Measurements from ENCODE around the gene DAAM1.

Gene DAAM1

DNA sequence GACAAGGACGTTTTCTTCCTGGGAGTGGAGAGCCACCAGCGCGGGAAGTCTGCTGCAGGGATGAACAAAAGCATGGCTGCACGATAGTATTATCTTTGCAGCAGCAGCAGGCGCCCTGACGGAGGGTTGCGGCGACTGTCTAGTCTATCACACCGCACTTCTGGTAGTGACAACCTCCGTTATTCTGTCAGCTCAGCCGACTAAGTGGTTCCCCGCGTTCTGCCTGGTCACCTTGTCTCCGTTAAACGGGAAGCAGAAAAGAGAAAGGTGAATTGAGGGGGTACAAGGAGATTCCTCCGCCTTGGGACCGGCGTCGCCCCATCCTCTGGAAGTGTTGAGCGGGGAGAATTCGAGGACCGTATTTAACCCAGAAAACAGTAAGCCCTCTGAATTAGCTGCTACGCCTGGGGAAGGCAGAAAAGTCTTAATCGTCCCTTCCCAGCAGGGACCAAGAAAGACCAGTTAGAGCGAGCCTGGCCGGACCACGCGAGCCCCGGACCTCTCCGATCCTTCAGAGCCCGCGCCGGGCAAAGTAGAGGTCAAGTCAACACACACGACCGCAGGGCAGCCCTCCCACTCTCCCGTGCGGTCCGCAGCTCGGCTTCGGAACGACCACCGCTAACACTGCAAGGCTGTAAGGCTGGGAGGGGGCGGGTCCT, 536 bp upstream of the DAAM1 start:
- DNase-seq: peak; percentile 91

GRCh38 chr14:59189091-59189785, 771 bp downstream of the DAAM1 start:
- peak; percentile 35 for DNase-seq

- DNase-seq: peak; percentile 95
Observed at GRCh38 chr14:59189786-59190368, 1.4 kb downstream of the DAAM1 start.

DNA sequence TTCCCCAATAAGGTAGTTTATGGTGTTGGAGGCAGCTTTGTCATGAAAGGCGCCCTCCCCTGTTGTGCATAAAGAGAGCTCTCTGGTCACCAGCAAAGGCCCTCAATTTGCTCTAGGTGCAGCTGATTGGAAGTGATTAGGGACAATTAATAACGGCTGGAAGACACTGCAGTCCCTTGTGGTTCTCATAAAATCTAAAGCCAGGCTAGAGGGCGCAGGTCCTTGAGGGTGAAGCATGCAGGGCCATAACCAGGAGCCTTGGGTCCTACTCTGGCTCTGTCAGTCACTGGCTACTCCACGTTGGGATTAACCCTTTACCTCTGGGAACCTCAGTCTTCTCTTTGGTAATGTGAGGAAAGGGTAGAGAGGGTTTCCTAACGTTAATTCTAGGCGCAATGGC, 1.9 kb downstream of the DAAM1 start:
- DNase-seq: peak; percentile 61

DNA sequence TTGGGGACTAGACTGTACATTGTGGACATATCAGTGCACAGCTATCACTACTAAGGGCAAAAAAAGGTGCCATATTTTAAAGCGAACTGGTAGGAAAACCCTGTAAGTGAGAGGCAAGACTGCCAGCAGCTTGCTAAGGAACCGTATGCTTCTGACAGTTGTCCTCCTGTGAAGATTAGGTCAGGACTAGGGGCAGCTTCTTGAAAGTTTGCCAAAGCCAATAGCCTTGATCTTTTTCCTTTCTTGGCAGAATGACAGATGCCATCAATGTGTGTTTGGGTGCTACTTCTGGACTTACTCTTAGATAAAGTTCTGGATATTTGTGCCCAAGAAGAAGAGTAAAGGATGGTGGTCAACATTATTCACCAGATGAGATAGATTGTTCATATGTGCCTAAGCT, 7.4 kb downstream of the DAAM1 start:
- peak; percentile 54 for DNase-seq

- no peak for DNase-seq
Observed at GRCh38 chr14:59197695-59198262, 9.3 kb downstream of the DAAM1 start.

GRCh38 chr14:59199205-59199604, 10.7 kb downstream of the DAAM1 start:
- no peak for DNase-seq

GRCh38 chr14:59199614-59200013, 11.1 kb downstream of the DAAM1 start:
- no peak for DNase-seq

- peak; percentile 59 for DNase-seq
Observed at GRCh38 chr14:59200195-59200594, 11.7 kb downstream of the DAAM1 start.

- no peak for DNase-seq
Observed at GRCh38 chr14:59202031-59202430, 13.6 kb downstream of the DAAM1 start.

DNA sequence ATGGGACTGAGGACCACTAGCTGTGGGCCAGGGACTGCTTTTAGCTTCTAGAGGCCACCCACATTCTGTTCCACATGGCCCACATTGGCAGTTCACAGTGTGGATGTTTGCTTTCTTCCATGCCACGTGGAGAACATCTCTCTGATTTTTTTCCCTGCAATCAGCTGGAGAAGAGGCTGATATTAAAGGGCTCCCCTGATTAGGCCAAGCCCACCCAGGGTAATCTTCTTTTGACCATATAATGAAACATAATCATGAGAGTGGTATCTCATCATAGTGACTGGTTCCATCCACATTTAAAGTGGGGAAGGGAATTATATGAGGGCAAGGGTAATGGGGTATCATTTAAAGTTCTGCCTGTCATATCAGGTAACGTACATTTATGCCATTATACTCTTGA, 15.8 kb downstream of the DAAM1 start:
- DNase-seq: no peak

GRCh38 chr14:59206892-59207291, 18.4 kb downstream of the DAAM1 start:
- DNase-seq: no peak

DNA sequence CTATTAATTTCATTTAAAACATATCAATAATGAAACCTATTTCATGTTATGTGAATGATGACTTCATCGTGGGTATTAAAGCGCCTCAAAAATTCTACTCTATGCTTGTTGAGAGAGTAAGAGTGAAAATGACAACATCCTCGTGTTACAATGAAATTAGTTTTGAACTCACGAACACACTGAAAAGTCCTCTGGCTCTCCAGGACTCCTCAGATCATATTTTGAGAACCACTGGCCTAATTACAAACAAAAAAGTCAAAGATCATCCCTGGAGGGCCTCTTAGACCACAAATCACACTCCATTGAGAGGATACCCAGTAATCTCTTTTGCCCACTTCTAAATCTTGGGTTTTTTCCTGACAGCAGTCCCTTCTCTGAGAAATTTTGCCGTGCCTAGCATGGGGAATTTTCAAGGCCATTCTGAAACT, 19.1 kb downstream of the DAAM1 start:
- DNase-seq: no peak

GRCh38 chr14:59208224-59208814, 19.9 kb downstream of the DAAM1 start:
- DNase-seq: no peak

GRCh38 chr14:59208954-59209353, 20.5 kb downstream of the DAAM1 start:
- no peak for DNase-seq

DNA sequence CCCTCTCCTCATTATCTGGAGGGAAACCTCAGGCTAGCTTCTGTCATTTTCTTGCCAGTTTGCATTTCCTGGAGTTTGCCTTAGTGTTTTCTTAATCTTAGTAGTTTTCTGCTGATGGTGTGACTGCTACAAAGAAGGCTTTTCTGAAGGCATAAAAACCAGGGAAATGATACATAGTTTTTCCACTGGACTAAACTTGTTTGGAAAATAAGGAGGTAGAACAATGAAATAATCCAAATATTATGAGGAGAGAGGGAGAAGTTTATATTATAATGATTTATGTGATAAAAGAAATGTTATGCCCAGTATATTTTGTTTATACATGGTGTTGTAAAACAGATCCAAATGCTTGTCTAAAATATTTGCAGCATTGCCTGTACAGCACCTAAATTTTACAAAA, 22.2 kb downstream of the DAAM1 start:
- DNase-seq: no peak

GRCh38 chr14:59213368-59214315, 25.2 kb downstream of the DAAM1 start:
- DNase-seq: no peak

DNA sequence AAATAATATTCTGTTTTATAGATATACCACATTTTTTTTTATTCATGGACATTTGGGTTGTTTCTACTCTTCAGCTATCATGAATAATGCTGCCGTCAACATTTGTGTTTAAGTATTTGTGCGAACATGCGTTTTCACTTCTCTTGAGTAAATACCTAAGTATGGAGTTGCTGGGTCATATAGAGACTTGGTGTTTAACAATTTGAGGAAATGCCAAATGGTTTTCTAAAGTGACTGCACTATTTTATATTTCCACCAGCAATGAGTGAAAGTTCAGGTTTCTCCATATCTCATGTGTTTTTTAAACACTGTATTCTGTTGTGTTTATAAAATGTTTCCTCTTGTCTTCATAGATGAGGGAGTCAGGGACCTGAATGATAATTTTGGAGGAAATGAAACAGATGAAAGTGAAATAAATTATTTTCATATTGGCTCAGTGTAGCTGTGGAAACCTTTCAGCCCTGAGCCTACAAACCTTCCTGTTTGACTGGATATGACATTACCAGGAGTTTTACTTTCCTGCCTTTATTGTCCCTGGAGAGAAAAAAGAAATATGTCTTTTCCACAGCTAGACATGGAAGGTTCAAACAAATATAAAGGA, 26.3 kb downstream of the DAAM1 start:
- DNase-seq: no peak

DNA sequence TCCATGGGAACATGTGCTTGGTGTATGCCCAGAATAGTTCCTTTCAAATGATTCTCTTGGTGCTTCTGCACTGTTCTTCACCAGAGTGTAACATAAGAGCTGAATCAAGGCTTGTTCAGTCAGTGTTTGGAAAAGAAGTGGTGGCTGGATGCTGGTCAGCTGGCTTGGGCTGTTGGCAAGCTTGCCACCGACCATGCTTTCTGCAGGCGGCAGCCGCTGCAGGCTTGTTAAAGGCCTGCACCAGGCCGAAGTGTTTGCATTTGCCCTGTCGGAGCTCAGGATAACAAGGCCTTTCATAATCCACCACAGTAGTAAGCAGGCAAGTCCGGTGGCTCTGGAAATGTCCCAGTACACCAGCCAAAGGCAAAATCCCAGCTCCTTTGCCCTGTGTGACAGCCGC, 26.9 kb downstream of the DAAM1 start:
- DNase-seq: no peak

- no peak for DNase-seq
Observed at GRCh38 chr14:59215757-59216156, 27.3 kb downstream of the DAAM1 start.

DNA sequence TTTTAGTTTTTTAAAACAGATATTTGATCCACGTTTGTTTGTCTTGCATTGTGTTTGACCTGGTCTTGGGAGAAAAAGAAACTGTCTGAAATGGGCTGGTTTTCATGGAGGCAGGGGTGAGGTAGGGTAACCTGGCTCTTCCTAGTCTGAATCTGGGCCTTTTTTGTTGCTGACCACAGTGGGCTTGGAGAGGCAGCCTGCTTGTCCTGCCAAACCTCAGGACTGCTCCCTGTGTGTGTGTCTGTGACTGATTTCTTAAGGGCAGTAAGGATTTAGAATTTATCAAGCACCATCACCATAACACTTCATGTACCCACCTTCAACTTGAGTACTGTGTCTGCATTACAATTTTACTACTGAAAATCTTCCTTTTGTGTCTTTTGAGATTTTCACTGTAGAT, 28.5 kb downstream of the DAAM1 start:
- DNase-seq: no peak

DNA sequence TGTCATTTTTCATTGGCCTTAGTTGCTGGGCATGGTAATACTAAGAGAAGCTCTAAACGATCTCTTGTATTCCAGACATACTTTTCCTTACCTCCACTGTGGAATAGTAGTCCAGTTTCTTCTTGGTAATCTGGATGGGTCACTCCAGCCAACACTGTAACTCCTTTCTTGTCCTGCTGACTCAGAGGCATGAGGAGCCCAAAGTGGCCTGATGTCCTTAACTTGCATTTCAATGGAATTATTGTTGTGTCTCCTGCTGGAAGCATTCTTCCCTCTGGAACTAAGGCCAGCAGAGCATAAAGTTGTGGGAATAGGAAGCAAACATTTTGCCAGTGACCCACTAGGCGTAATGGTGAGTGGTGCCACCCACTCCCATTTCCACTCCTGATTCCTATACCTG, 33.1 kb downstream of the DAAM1 start:
- DNase-seq: no peak

Measured in hematopoietic multipotent progenitor cell treated with erythropoietin and hydrocortisone succinate and interleukin-3 and kit ligand, for 4 days (in vitro differentiated cells).